ENCODE data around the gene ANO1.

DNA sequence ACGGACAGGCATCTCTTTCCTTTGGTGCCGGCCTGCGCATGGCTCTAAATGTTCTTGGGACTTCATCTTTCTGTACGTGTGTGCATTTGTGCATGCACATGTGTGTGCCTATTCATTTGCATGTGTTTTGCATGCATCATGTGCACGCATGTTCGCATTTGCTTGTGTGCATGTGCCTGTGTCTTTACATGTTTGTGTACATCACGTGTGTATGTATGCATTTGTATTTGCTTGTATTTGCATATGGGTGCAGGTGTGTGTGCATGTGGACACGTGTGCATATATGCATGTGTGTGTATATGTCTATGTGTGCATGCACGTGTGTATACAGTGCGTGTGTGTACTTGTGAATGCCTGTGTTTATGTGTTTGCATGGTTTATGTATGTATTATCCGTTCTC lies 111.5 kb downstream of the ANO1 start:
- TF ChIP-seq, protein P1, sequence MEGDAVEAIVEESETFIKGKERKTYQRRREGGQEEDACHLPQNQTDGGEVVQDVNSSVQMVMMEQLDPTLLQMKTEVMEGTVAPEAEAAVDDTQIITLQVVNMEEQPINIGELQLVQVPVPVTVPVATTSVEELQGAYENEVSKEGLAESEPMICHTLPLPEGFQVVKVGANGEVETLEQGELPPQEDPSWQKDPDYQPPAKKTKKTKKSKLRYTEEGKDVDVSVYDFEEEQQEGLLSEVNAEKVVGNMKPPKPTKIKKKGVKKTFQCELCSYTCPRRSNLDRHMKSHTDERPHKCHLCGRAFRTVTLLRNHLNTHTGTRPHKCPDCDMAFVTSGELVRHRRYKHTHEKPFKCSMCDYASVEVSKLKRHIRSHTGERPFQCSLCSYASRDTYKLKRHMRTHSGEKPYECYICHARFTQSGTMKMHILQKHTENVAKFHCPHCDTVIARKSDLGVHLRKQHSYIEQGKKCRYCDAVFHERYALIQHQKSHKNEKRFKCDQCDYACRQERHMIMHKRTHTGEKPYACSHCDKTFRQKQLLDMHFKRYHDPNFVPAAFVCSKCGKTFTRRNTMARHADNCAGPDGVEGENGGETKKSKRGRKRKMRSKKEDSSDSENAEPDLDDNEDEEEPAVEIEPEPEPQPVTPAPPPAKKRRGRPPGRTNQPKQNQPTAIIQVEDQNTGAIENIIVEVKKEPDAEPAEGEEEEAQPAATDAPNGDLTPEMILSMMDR (IDR thresholded peaks at IDR 0.05): no peak
- TF ChIP-seq ELF1 (IDR thresholded peaks at IDR 0.05) (no peak), POLR2AphosphoS5 (IDR thresholded peaks at IDR 0.05; ENCODE audit: low read depth, low read length) (no peak), JUND (IDR thresholded peaks at IDR 0.05) (no peak), RAD21 (IDR thresholded peaks at IDR 0.05; ENCODE audit: low read length) (no peak), YY1 (IDR thresholded peaks at IDR 0.05; ENCODE audit: low read depth) (no peak)
